ENCODE measurements around the gene ADAMTS19.
"Not testable (repeated sequence)": the region's sequence is repeated elsewhere in the genome, so short reads cannot be mapped to it uniquely, and the experiment has no call there.

The ADAMTS19 gene

GRCh38 chr5:129554134-129554904 is 94.2 kb downstream of the ADAMTS19 start:
- H3K4me3 ChIP-seq (replicated peaks; ENCODE audit: low read depth, low read length), result no peak overlapping the region
- TF ChIP-seq CTCF (IDR thresholded peaks at IDR 0.05; ENCODE audit: low read length, missing control alignments), result no peak
- no peak for DNase-seq (ENCODE audit: low read depth)

GRCh38 chr5:129563585-129563984 is 103.5 kb downstream of the ADAMTS19 start:
- H3K4me3 ChIP-seq (replicated peaks; ENCODE audit: low read depth, low read length), result no peak overlapping the region
- no peak for TF ChIP-seq CTCF (IDR thresholded peaks at IDR 0.05; ENCODE audit: low read length, missing control alignments)
- no peak for DNase-seq (ENCODE audit: low read depth)

GRCh38 chr5:129569295-129569694 is 109.2 kb downstream of the ADAMTS19 start:
- TF ChIP-seq CTCF (IDR thresholded peaks at IDR 0.05; ENCODE audit: low read length, missing control alignments), result no peak
- DNase-seq (ENCODE audit: low read depth), result no peak
- no peak overlapping the region for H3K4me3 ChIP-seq (replicated peaks; ENCODE audit: low read depth, low read length)

GRCh38 chr5:129572060-129572459 is 112.0 kb downstream of the ADAMTS19 start:
- TF ChIP-seq CTCF (IDR thresholded peaks at IDR 0.05; ENCODE audit: low read length, missing control alignments), result no peak
- DNase-seq (ENCODE audit: low read depth), result no peak

GRCh38 chr5:129584496-129584895 is 124.4 kb downstream of the ADAMTS19 start:
- H3K4me3 ChIP-seq (replicated peaks; ENCODE audit: low read depth, low read length); DNase-seq (ENCODE audit: low read depth): not testable (repeated sequence)

More at GRCh38 chr5:129572060-129572459, 112.0 kb downstream of the ADAMTS19 start:
- no peak overlapping the region for H3K4me3 ChIP-seq (replicated peaks; ENCODE audit: low read depth, low read length)

- TF ChIP-seq CTCF (IDR thresholded peaks at IDR 0.05; ENCODE audit: low read length, missing control alignments), result no peak
- peak; percentile 8 for DNase-seq (ENCODE audit: low read depth)
- no peak overlapping the region for H3K4me3 ChIP-seq (replicated peaks; ENCODE audit: low read depth, low read length)
Observed at GRCh38 chr5:129591508-129592160, 131.5 kb downstream of the ADAMTS19 start.

- H3K4me3 ChIP-seq (replicated peaks; ENCODE audit: low read depth, low read length), result no peak overlapping the region
- DNase-seq (ENCODE audit: low read depth), result no peak
- no peak for TF ChIP-seq CTCF (IDR thresholded peaks at IDR 0.05; ENCODE audit: low read length, missing control alignments)
Observed at GRCh38 chr5:129593525-129593924, 133.4 kb downstream of the ADAMTS19 start.
